AG09319 (cell line): Measurements from ENCODE around the gene R3HDM2.

Experiments used
- DNase-seq: peaks from one replicate; pipeline ENCODE4 v3.0.0-alpha.2; 2010; ENCODE audit warnings: low read depth; ENCODE audit errors: extremely low read depth
- CTCF ChIP-seq: IDR thresholded peaks from 2 replicates; pipeline ENCODE4 v1.5.1; 2011; ENCODE audit warnings: low read depth, mild to moderate bottlenecking, inconsistent platforms, low read length, moderate library complexity

Gene R3HDM2

DNA sequence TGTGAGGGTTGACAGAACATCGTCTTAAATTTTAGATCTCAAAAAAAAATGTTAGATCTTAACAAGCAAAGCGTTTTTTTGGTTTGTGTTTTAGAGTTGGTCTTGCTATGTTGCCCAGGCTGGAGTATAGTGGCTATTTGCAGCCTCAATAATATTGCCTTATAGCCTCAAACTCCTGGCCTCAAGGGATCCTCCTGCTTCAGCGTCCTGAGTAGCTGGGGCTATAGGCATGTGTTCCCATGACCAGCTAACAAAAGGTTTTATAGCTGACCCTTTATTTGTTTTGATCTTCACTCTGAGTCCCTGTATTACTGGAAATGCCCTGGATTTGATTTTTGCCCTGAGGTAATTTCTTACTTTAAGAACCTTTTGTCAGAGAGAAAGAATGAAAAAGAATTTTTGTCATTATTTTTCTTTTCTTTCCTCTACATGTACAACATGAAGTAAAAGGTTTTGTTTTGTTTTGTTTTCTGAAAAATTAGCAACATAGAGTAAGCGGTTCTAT lies 9.0 kb upstream of the R3HDM2 start:
- no peak for TF ChIP-seq CTCF
- no peak for DNase-seq

DNA sequence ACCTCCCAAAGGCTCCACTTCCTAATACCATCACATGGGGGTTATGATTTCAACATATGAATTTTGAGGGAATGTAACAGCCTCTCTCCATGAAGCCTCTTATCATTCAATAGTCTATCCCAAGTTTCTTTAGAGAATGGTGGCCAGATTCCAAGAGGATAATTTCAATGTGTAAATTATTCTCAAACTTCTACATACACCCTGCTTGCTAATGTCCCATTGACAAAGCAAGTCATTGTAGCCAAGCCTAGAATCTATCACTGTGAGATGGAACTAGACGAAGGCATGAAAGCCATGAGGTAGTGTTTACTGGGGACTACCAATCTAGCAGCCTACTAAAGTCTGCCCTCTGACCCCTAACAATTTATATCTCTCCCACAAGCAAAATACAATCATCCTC lies 7.6 kb upstream of the R3HDM2 start:
- no peak for TF ChIP-seq CTCF
- no peak for DNase-seq

GRCh38 chr12:57435293-57435692 lies 4.5 kb upstream of the R3HDM2 start:
- no peak for DNase-seq
- no peak for TF ChIP-seq CTCF

- DNase-seq = no peak
- TF ChIP-seq CTCF = no peak
Measured at GRCh38 chr12:57434517-57435223, 3.8 kb upstream of the R3HDM2 start, which contains the start of gene INHBC. Gene INHBC, plus strand, starts transcription at chr12:57434784. Its CDS starts 103 bp downstream, at chr12:57434887.

DNA sequence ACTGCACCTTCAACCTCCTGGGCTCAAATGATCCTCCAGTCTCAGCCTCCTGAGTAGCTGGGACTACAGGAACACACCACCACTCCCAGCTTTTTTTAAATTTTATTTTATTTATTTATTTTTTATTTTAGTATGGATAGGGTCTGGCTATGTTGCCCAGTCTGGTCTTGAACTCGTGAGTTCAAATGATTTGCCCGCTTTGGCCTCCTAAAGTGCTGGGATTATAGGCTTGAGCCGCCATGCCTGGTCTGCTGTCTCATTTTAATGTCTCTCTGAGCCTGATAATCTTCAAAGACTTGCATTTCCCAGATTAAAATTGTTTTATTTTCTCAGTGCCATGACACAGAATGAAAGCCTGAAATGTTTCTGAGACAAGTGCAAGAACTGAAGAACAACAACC lies 2.5 kb upstream of the R3HDM2 start:
- DNase-seq = no peak
- TF ChIP-seq CTCF = no peak

DNA sequence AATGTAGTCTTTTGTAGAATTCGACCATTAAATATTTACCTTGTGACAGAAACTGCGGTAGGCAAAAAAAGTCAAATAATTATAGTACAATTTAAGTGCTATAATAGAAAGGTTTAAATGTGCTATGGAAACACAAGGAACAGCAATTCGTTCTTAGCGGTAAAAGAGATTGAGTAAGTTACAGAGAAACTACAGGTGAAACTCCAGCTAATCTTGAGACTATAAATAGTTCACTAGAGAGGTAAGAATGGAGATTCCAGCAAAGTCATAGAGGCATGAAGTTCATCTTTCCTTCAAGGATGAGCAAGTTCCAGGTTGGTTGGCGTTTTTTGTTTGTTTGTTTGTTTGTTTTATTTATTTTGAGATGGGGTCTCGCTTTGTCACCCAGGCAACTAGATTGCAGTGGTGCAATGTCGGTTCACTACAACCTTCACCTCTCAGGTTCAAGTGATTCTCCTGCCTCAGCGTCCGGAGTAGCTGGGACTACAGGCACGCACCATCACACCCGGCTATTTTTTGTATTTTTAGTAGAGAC lies 878 bp upstream of the R3HDM2 start:
- TF ChIP-seq CTCF = no peak
- no peak for DNase-seq

DNA sequence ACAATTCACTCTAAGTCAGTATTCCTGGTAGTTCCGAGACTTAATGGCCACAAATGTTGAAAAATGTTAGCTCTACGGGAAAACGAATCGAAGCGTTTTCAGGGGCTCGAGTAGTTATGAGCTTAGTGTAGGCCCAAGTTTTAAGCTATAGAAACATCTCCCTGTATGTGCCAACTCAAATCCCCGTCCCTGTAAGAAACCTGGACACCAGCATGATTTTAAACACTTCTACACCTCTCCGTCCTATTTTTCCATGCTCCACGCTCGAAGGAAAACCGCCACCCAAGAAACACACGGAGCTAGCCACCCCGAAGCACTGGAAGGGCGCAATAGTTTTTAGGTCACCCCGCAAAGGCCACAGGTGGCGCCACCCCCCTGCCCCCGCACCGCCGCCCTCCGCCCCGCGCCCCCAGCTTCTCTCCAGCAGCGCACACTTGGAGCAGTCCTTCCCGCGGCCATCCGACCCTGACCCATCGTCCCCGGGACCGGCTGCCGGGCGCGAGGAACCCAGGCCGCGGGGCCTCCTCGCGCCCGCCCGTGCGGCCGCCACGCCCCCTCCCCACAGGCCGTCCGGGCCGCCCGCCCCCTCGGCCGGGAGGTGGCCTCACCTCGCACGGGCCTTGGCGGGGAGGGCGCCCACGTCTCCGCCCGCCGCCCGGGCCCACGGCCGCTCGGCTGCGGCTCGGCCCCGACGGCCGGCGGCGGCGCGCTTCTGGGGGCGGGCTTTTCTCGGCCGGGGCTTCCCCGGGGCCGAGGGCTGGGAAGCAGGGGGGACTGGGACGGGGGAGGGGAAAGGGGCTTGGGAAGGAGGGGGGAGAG lies 522 bp downstream of the R3HDM2 start:
- TF ChIP-seq CTCF = no peak
- no peak for DNase-seq
